ENCODE results near the gene INO80B.

- TF ChIP-seq CTCF (conservative IDR thresholded peaks at IDR 0.05 in 1 of 2, IDR thresholded peaks at IDR 0.05 in 1 of 2; ENCODE audit: low read depth in 1 of 2, low read length in 2 of 2) (no peak), EZH2 (IDR thresholded peaks at IDR 0.05; ENCODE audit: low read length, missing control alignments) (no peak)
Measured at GRCh38 chr2:74448771-74449170, 6.1 kb upstream of the INO80B start.

Measured in fibroblast of lung (primary cell).